Adrenal gland (tissue), 12 donors: ENCODE data around the gene MYBBP1A. TPM values are rescaled to one million over a fixed set of nuclear protein-coding genes. Genes with fewer than 3 reads are reported as not detected.
A peak's percentile ranks its signal among the peaks of the same experiment; 100 is the strongest.

ENCODE experiments used
- DNase-seq, 7 donors: peaks; one replicate each; pipeline ENCODE4 v3.0.0-alpha.2; 2019 to 2020
- H3K27ac ChIP-seq, 5 donors: fragments of 200-600 bp; sonication (generic) in 4 of 5; 1 replicate in 3 of 5; 2 replicates in 2 of 5; pipeline versions ENCODE4 v1.5.1 to v1.8.0; 2016 to 2020; ENCODE audit warnings: mild to moderate bottlenecking in 1 of 5
- H3K27me3 ChIP-seq: fragments of 200-600 bp; 2 replicates; pipeline ENCODE4 v1.8.0; 2021
- H3K36me3 ChIP-seq, 2 donors: fragments of 200-600 bp; replicated peaks in 1 of 2; 1 replicate in 1 of 2; 2 replicates in 1 of 2; pipeline versions ENCODE4 v1.5.1 to v1.8.0; 2018 to 2022
- H3K4me1 ChIP-seq, 2 donors: fragments of 200-600 bp; replicated peaks in 1 of 2; 1 replicate in 1 of 2; 2 replicates in 1 of 2; pipeline versions ENCODE4 v1.5.1 to v1.8.0; 2018 to 2021
- H3K4me3 ChIP-seq, 4 donors: fragments of 200-600 bp; sonication (generic) in 3 of 4; one replicate each; pipeline ENCODE4 v1.5.1; 2016 to 2018
- H3K9me3 ChIP-seq, 3 donors: fragments of 200-600 bp; sonication (generic) in 1 of 3; replicated peaks in 1 of 3; 1 replicate in 2 of 3; 2 replicates in 1 of 3; pipeline versions ENCODE4 v1.5.1 to v1.8.0; 2016 to 2021
- CTCF ChIP-seq, 6 experiments: fragments of 450-650 bp in 4 of 6; fragments of 200-600 bp in 2 of 6; sonication (generic) in 1 of 6; IDR thresholded peaks; 1 replicate in 5 of 6; 2 replicates in 1 of 6; pipeline versions ENCODE4 v1.5.1 to v1.8.0; 2016 to 2021; ENCODE audit warnings: antibody characterized with exemption in 6 of 6, mild to moderate bottlenecking in 2 of 6, moderate library complexity in 1 of 6
- POLR2A ChIP-seq, 2 donors: fragments of 450-650 bp; IDR thresholded peaks; one replicate each; pipeline ENCODE4 v1.6.1; 2017; ENCODE audit warnings: antibody characterized with exemption in 2 of 2, mild to moderate bottlenecking in 2 of 2, moderate library complexity in 1 of 2
- WGBS, 4 donors: extraction: QIAGEN DNeasy Blood & Tissue Kit in 2 of 4; methylation state at CpG; one replicate each; pipeline versions ENCODE4 v1.1.5 to v1.1.7; 2013 to 2017; 5-methylcytosine and 5-hydroxymethylcytosine counted together
- intact Hi-C, 2 donors: fragments of 100-400 bp; cut with DNase I; formaldehyde crosslinking; loops; one replicate each; pipeline versions ENCODE4 v1.14.1 to v1.15.0; 2022 to 2023
- polyA plus RNA-seq, 3 donors: library from polyadenylated mRNA; stranded (reverse); fragments of 200-250 nt in 2 of 3; fragments of 350-450 nt in 1 of 3; fragmentation: Illumina TruSeq in 1 of 3; extraction: RNeasy Lipid Tissue Mini Kit (QIAGEN cat#74804) in 1 of 3; gene quantifications; one replicate each; pipeline ENCODE4 v1.2.3, GENCODE V29; 2013 to 2014
- total RNA-seq, 9 donors: library from RNA; depleted of rRNA in 4 of 9; stranded (reverse); fragments of >200 nt in 4 of 9; fragments of 120-200 nt in 1 of 9; fragmentation: NEBNext Ultra II Directional in 1 of 9; extraction: Animal tissue kit (Norgen Biotek cat#: 25700) in 1 of 9; gene quantifications; one replicate each; pipeline versions ENCODE4 v1.1.0 to v1.2.4, GENCODE V29; 2013 to 2023
- donor health status: healthy with polysubstance abuse.
- donor health status: Bipolar disorder and iron deficiency.
- donor health status: DM: yes; HTN: yes; CAD: no.
- donor health status: DM: no; HTN: no; CAD: no.
- donor health status: DM: no; HTN: no; CAD: no.
- donor health status: DM: yes; HTN: yes; CAD: no.

MYBBP1A gene
- total and polyA plus RNA-seq, 12 donors, result 17.9 to 65.5 (median 42.4) TPM

GRCh38 chr17:4601326-4601725 lies 46.1 kb upstream of the MYBBP1A start:
- H3K4me1 ChIP-seq, result peaks cover 8 to 17% of the 10 kb centered on the region in 2 donors
- TF ChIP-seq CTCF (IDR thresholded peaks at IDR 0.05) (no peak), POLR2A (IDR thresholded peaks at IDR 0.05) (no peak)
- intact Hi-C loops, result no loop called here
- H3K9me3 ChIP-seq, result no peaks in the 10 kb centered on the region
- no peaks in the 10 kb centered on the region for H3K27me3 ChIP-seq
- H3K36me3 ChIP-seq, result no peaks in the 10 kb centered on the region
- 87 to 100% (median 96%) methylated on average over 4 of the region's 4 CpGs for WGBS, 4 donors
- H3K27ac ChIP-seq, result no peak overlapping the region
- H3K4me3 ChIP-seq, result no peak overlapping the region
- DNase-seq, result no peak

GRCh38 chr17:4600563-4600962 lies 45.4 kb upstream of the MYBBP1A start:
- H3K4me1 ChIP-seq, result peaks cover 8 to 17% of the 10 kb centered on the region in 2 donors
- H3K9me3 ChIP-seq, result no peaks in the 10 kb centered on the region
- H3K27ac ChIP-seq, result peak overlapping the region in 1 of 5 donors; percentile 38
- TF ChIP-seq CTCF (IDR thresholded peaks at IDR 0.05) (no peak), POLR2A (IDR thresholded peaks at IDR 0.05) (no peak)
- H3K36me3 ChIP-seq, result no peaks in the 10 kb centered on the region
- no peak for DNase-seq
- no peaks in the 10 kb centered on the region for H3K27me3 ChIP-seq
- H3K4me3 ChIP-seq, result no peak overlapping the region
- intact Hi-C loops, result no loop called here
- WGBS, 4 donors, result 57 to 76% (median 70%) methylated on average over 10 to 13 of the region's 13 CpGs

- H3K36me3 ChIP-seq, result no peaks in the 10 kb centered on the region
- H3K27ac ChIP-seq, result peak overlapping the region in 2 of 5 donors; percentile 38 to 54
- H3K9me3 ChIP-seq, result no peaks in the 10 kb centered on the region
- no peak for TF ChIP-seq CTCF (IDR thresholded peaks at IDR 0.05)
- TF ChIP-seq POLR2A (IDR thresholded peaks at IDR 0.05), result no peak
- H3K27me3 ChIP-seq, result no peaks in the 10 kb centered on the region
- peak in 6 of 7 donors; percentile 28 to 59 (median 38) for DNase-seq
- H3K4me1 ChIP-seq, result peaks cover 7 to 16% of the 10 kb centered on the region in 2 donors
- H3K4me3 ChIP-seq, result no peak overlapping the region
- intact Hi-C loops, result no loop called here
- 28 to 40% (median 34%) methylated on average over 5 to 25 of the region's 25 CpGs for WGBS, 4 donors
Observed at GRCh38 chr17:4599505-4600281, 44.5 kb upstream of the MYBBP1A start.

- DNase-seq, result peak in 1 of 7 donors; percentile 20
- Histone ChIP-seq H3K9me3 (no peaks in the 10 kb centered on the region), H3K4me1 (peaks cover 0 to 8% of the 10 kb centered on the region in 2 donors), H3K4me3 (no peak overlapping the region), H3K36me3 (no peaks in the 10 kb centered on the region), H3K27ac (peak overlapping the region in 2 of 5 donors; percentile 38 to 54), H3K27me3 (no peaks in the 10 kb centered on the region)
- TF ChIP-seq CTCF (IDR thresholded peaks at IDR 0.05), result no peak
- no peak for TF ChIP-seq POLR2A (IDR thresholded peaks at IDR 0.05)
- intact Hi-C loops, result no loop called here
- WGBS, 4 donors, result 68 to 80% (median 75%) methylated on average over 15 to 20 of the region's 20 CpGs
Observed at GRCh38 chr17:4598776-4599504, 43.8 kb upstream of the MYBBP1A start.
